ENCODE results near the gene C4orf36.

- no peak for TF ChIP-seq CTCF (IDR thresholded peaks at IDR 0.05)
- TF ChIP-seq EP300 (IDR thresholded peaks at IDR 0.05), result no peak
- TF ChIP-seq POLR2AphosphoS5 (IDR thresholded peaks at IDR 0.05), result no peak
These were observed 376 bp upstream of the C4orf36 start for GRCh38 chr4:86892636-86892960.
